Measurements from ENCODE around the gene ENPP3. TPM values are rescaled to one million over a fixed set of nuclear protein-coding genes. Genes with fewer than 3 reads are reported as not detected.
"Not testable (repeated sequence)": the region's sequence is repeated elsewhere in the genome, so short reads cannot be mapped to it uniquely, and the experiment has no call there.

The ENPP3 gene
- total and polyA plus RNA-seq, 2 experiments from 2014 or later = 0.98 to 2.7 TPM

- no peaks in the 10 kb centered on the region for H3K36me3 ChIP-seq (replicated peaks; ENCODE audit: insufficient read depth, low read depth)
- H3K4me3 ChIP-seq = no peak overlapping the region
- no peaks in the 10 kb centered on the region for H3K9me2 ChIP-seq (replicated peaks; ENCODE audit: insufficient read depth)
- DNase-seq (ENCODE audit: low spot score) = no peak
- H3K79me2 ChIP-seq = no peaks in the 10 kb centered on the region
- no peak overlapping the region for H3K4me2 ChIP-seq
- H3K27ac ChIP-seq = no peak overlapping the region
- H3K4me1 ChIP-seq (ENCODE audit: insufficient read depth) = no peaks in the 10 kb centered on the region
- H3K27me3 ChIP-seq = no peaks in the 10 kb centered on the region
- no peaks in the 10 kb centered on the region for H3K9me3 ChIP-seq (ENCODE audit: low read depth)
- TF ChIP-seq EZH2phosphoT487 (IDR thresholded peaks at IDR 0.05; ENCODE audit: low read depth, severe bottlenecking, unreplicated experiment) (no peak), EZH2 (IDR thresholded peaks at IDR 0.05; ENCODE audit: borderline replicate concordance) (no peak)
- TF ChIP-seq, protein P1, sequence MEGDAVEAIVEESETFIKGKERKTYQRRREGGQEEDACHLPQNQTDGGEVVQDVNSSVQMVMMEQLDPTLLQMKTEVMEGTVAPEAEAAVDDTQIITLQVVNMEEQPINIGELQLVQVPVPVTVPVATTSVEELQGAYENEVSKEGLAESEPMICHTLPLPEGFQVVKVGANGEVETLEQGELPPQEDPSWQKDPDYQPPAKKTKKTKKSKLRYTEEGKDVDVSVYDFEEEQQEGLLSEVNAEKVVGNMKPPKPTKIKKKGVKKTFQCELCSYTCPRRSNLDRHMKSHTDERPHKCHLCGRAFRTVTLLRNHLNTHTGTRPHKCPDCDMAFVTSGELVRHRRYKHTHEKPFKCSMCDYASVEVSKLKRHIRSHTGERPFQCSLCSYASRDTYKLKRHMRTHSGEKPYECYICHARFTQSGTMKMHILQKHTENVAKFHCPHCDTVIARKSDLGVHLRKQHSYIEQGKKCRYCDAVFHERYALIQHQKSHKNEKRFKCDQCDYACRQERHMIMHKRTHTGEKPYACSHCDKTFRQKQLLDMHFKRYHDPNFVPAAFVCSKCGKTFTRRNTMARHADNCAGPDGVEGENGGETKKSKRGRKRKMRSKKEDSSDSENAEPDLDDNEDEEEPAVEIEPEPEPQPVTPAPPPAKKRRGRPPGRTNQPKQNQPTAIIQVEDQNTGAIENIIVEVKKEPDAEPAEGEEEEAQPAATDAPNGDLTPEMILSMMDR (IDR thresholded peaks at IDR 0.05; ENCODE audit: poor library complexity) = no peak
- no peak overlapping the region for H2AFZ ChIP-seq
- no peaks in the 10 kb centered on the region for H4K20me1 ChIP-seq (ENCODE audit: insufficient read depth, poor library complexity, severe bottlenecking)
- 69% methylated on average over 5 of the region's 5 CpGs for WGBS (ENCODE audit: low lambda C conversion rate, missing lambda C conversion rate)
These were observed 56.3 kb downstream of the ENPP3 start for GRCh38 chr6:131693384-131693783.

DNA sequence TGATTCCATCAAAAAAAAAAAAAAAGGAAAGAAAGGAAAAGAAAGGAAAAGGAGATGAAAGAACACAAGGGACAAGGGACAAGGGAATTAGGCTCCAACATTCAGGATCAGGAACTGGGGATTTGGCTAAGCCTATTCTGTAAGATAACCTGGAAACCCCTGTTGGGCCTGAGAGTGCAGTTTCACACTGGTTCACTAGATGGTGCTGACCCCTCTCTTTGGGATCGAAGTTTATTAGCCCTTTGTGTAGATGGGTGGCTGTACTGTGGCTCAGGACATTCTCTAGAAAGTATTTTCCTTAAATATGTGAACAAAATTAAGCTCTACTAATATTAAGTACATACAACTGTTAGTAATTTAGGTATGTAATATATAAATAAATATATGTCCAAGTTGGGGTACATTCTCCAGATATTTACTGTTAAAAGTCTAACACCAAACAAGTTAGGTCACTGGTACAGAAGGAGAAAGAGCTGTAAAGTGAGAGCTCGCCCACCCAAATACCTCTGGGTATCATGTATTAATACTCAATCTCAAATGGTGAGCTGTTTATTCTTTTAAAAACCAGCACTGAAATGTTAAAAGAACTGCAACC is 57.8 kb downstream of the ENPP3 start:
- no peaks in the 10 kb centered on the region for H4K20me1 ChIP-seq (ENCODE audit: insufficient read depth, poor library complexity, severe bottlenecking)
- H3K9me3 ChIP-seq (ENCODE audit: low read depth) = no peaks in the 10 kb centered on the region
- H3K27ac ChIP-seq = no peak overlapping the region
- peak; percentile 77 for DNase-seq (ENCODE audit: low spot score)
- no peaks in the 10 kb centered on the region for H3K9me2 ChIP-seq (replicated peaks; ENCODE audit: insufficient read depth)
- no peaks in the 10 kb centered on the region for H3K36me3 ChIP-seq (replicated peaks; ENCODE audit: insufficient read depth, low read depth)
- H3K4me3 ChIP-seq = no peak overlapping the region
- no peak for TF ChIP-seq EZH2 (IDR thresholded peaks at IDR 0.05; ENCODE audit: borderline replicate concordance)
- TF ChIP-seq, protein P1 (IDR thresholded peaks at IDR 0.05; ENCODE audit: poor library complexity) = peak; percentile 91
- H3K27me3 ChIP-seq = no peaks in the 10 kb centered on the region
- 45% methylated on average over 2 of the region's 2 CpGs for WGBS (ENCODE audit: low lambda C conversion rate, missing lambda C conversion rate)
- no peaks in the 10 kb centered on the region for H3K79me2 ChIP-seq
- no peak overlapping the region for H3K4me2 ChIP-seq
- no peaks in the 10 kb centered on the region for H3K4me1 ChIP-seq (ENCODE audit: insufficient read depth)
- no peak overlapping the region for H2AFZ ChIP-seq

- H3K4me2 ChIP-seq = no peak overlapping the region
- H3K27ac ChIP-seq = no peak overlapping the region
- H3K4me3 ChIP-seq = no peak overlapping the region
- H3K4me1 ChIP-seq (ENCODE audit: insufficient read depth) = no peaks in the 10 kb centered on the region
- H2AFZ ChIP-seq = no peak overlapping the region
- no peaks in the 10 kb centered on the region for H3K79me2 ChIP-seq
- TF ChIP-seq EZH2 (IDR thresholded peaks at IDR 0.05; ENCODE audit: borderline replicate concordance) (no peak), EZH2phosphoT487 (IDR thresholded peaks at IDR 0.05; ENCODE audit: low read depth, severe bottlenecking, unreplicated experiment) (no peak)
- TF ChIP-seq, protein P1 (IDR thresholded peaks at IDR 0.05; ENCODE audit: poor library complexity) = no peak
- no peaks in the 10 kb centered on the region for H3K36me3 ChIP-seq (replicated peaks; ENCODE audit: insufficient read depth, low read depth)
- no peaks in the 10 kb centered on the region for H3K9me2 ChIP-seq (replicated peaks; ENCODE audit: insufficient read depth)
- WGBS (ENCODE audit: low lambda C conversion rate, missing lambda C conversion rate) = 93% methylated on average over 7 of the region's 7 CpGs
- DNase-seq (ENCODE audit: low spot score) = no peak
- H3K27me3 ChIP-seq = no peaks in the 10 kb centered on the region
- H4K20me1 ChIP-seq (ENCODE audit: insufficient read depth, poor library complexity, severe bottlenecking) = no peaks in the 10 kb centered on the region
- H3K9me3 ChIP-seq (ENCODE audit: low read depth) = no peaks in the 10 kb centered on the region
These were observed 59.9 kb downstream of the ENPP3 start for GRCh38 chr6:131696956-131697355.

DNA sequence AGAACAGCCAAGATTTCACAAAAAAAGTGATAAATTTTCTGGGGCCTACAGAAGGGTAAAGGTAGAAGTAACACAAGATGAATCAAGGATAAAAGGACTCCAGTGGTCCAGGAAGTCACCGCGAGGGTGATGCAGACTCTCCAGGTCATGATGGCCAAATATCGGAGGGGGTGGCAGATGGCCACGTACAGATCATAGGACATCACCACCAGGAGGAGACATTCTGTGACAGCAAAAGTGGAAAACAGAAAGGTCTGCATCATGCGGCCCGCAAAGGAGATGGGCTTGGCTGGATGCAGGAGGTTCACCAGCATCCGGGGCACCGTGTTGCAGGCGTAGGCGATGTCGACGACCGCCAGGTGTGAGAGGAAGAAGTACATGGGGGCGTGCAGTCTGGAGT is 63.7 kb downstream of the ENPP3 start:
- no CpG with 5 or more reads among the region's 14 CpGs for WGBS (ENCODE audit: low lambda C conversion rate, missing lambda C conversion rate)
- H3K4me1 ChIP-seq (ENCODE audit: insufficient read depth); H3K36me3 ChIP-seq (replicated peaks; ENCODE audit: insufficient read depth, low read depth); DNase-seq (ENCODE audit: low spot score); H3K9me2 ChIP-seq (replicated peaks; ENCODE audit: insufficient read depth); H3K27me3 ChIP-seq; H3K9me3 ChIP-seq (ENCODE audit: low read depth); H4K20me1 ChIP-seq (ENCODE audit: insufficient read depth, poor library complexity, severe bottlenecking); H3K79me2 ChIP-seq; H3K4me3 ChIP-seq; H2AFZ ChIP-seq; H3K27ac ChIP-seq; H3K4me2 ChIP-seq: not testable (repeated sequence)

GRCh38 chr6:131703905-131704304 is 66.8 kb downstream of the ENPP3 start:
- not testable (repeated sequence) for H4K20me1 ChIP-seq (ENCODE audit: insufficient read depth, poor library complexity, severe bottlenecking)
- WGBS (ENCODE audit: low lambda C conversion rate, missing lambda C conversion rate) = no CpG with 5 or more reads among the region's 2 CpGs

GRCh38 chr6:131710917-131711316 is 73.8 kb downstream of the ENPP3 start, which contains the start of gene CTAGE9:
Gene CTAGE9, minus strand, starts transcription at chr6:131711017. Its CDS starts 0 bp downstream, at chr6:131711017.
- H3K9me3 ChIP-seq (ENCODE audit: low read depth); H3K27me3 ChIP-seq; H3K36me3 ChIP-seq (replicated peaks; ENCODE audit: insufficient read depth, low read depth); H4K20me1 ChIP-seq (ENCODE audit: insufficient read depth, poor library complexity, severe bottlenecking); H3K4me3 ChIP-seq; H3K4me2 ChIP-seq; H2AFZ ChIP-seq; H3K27ac ChIP-seq; H3K9me2 ChIP-seq (replicated peaks; ENCODE audit: insufficient read depth); H3K4me1 ChIP-seq (ENCODE audit: insufficient read depth); DNase-seq (ENCODE audit: low spot score); H3K79me2 ChIP-seq: not testable (repeated sequence)
- 90% methylated on average over 7 of the region's 18 CpGs for WGBS (ENCODE audit: low lambda C conversion rate, missing lambda C conversion rate)

More at GRCh38 chr6:131703905-131704304, 66.8 kb downstream of the ENPP3 start:
- not testable (repeated sequence) for H3K27ac ChIP-seq; H3K4me1 ChIP-seq (ENCODE audit: insufficient read depth); DNase-seq (ENCODE audit: low spot score); H3K4me2 ChIP-seq; H3K9me2 ChIP-seq (replicated peaks; ENCODE audit: insufficient read depth); H3K9me3 ChIP-seq (ENCODE audit: low read depth); H3K4me3 ChIP-seq; H2AFZ ChIP-seq; H3K27me3 ChIP-seq; H3K79me2 ChIP-seq; H3K36me3 ChIP-seq (replicated peaks; ENCODE audit: insufficient read depth, low read depth)

Measured in hepatocyte (in vitro differentiated cells).